ENCODE results near the gene TCF21.

DNA sequence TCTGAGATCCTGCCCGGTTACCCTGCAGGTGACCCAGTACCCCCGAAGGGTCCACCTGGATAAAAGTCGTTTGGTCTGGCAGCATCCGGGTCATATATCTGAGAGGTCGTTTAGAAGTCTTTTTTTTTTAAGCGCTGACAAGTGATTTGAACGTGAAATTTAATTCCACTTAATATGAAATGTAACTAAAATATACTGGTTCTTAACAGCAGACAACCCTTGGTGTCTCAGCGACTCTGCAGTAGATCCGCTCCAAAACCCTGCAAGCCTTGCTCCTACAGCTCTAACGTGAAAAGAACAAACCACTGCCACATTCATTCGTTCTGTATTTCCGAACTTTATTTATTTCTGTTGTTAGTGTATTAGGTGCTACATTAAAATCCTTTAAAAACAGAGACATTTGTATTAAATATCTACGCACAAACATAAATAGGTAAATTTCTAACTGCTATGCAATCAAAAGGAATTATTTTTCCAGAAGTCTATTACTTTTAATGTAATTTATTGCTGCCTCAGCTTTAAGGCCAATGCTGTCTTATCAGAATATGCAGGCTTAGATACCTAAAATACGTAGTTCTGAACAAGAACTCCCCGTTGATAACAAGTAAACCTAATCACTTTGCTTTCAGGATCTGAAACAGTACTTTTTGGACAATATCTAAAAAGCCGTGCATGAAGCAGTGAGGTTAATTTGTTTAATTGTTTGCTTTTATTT, 33.5 kb upstream of the TCF21 start:
- no peak for TF ChIP-seq POLR2AphosphoS5 (IDR thresholded peaks at IDR 0.05)
- TF ChIP-seq POLR2A (IDR thresholded peaks at IDR 0.05), result no peak

All from sigmoid colon (tissue), 4 donors.